HPDE6-E6E7 (cell line): Measurements from ENCODE around the gene PRKG1.
"Not testable (repeated sequence)": the region's sequence is repeated elsewhere in the genome, so short reads cannot be mapped to it uniquely, and the experiment has no call there.

ENCODE experiments used
- DNase-seq: peaks from one replicate; pipeline ENCODE4 v3.0.0; 2011; ENCODE audit warnings: missing footprints; ENCODE audit errors: extremely low spot score

Gene PRKG1

DNA sequence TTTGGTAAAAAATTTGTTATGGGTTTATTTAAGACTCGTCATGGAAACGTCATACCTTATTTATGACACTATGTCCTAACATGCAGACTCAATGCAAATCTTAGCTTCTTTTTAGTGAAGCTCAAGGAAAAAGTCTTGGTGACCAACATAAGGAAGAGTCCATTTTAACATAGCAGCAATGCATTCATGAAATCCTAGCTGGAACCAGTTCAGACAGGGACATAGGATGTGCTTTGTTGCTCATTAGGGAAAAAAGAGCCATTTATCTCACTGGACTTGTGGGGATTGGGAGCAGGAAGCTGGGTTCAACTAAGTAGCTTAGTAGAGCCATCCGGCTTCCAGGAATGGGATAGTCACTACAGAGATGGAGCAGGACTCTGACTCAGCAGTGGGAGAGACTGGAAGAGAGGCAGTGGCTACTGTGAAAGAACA lies 1139.0 kb downstream of the PRKG1 start:
- no peak for DNase-seq

- DNase-seq, result peak; percentile 10
Measured at GRCh38 chr10:52215745-52216361, 1141.6 kb downstream of the PRKG1 start.

- no peak for DNase-seq
Measured at GRCh38 chr10:52216852-52217251, 1142.6 kb downstream of the PRKG1 start.

DNA sequence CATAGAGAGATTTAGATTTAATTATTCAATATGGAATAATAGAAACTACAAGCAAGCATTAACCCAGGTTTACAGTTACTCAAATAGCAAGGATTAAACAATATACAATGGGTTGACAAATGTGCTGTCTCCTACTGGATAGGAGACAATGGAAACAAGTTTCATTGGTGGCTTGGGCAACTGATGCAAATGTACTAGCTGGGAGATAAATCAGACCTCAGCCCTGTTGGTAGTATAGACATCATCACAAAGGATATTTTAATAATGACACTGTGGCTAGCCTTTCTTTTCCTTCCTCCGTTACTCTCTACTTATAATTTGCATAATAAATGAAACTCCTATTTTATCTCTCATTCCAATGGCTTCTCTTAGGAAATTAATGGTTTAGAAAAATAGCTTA lies 1143.2 kb downstream of the PRKG1 start:
- DNase-seq, result no peak

DNA sequence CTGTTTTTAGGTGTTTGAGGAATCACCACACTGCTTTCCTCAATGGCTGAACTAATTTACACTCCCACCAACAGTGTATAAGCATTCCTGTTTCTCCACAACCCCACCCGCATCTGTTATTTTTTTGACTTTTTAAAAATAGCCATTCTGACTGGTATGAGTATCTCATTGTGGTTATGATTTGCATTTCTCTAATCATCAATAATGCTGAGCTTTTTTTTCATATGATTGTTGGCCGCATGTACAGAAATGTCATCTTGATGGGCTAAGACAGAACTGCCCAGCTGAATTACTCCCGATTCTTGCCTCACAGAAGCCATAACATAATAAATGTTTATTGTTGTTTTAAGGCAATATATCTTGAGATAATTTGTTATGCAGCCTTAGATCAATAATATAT lies 1146.7 kb downstream of the PRKG1 start:
- no peak for DNase-seq

- no peak for DNase-seq
Measured at GRCh38 chr10:52221923-52222322, 1147.6 kb downstream of the PRKG1 start.

- DNase-seq, result peak; percentile 54
Measured at GRCh38 chr10:52226197-52226847, 1152.0 kb downstream of the PRKG1 start.

DNA sequence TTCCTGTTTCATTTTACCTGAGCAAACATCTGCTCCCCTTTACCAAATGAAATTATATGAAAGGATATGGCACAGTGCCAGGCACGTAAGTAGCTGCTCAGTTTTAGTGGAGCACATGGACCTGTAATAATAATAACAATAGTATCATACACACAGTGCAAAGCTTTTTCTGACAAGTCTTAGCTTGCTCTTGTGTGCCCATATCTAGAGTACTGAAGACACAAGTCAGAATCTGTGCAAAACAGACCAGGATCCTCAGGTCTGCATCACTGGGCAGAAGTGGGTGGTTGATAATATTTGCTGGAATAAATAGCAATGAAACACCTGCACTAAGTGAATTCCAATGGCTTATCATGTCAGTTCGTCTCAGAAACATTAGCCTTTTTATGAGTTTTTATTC lies 1154.3 kb downstream of the PRKG1 start:
- DNase-seq, result no peak

DNA sequence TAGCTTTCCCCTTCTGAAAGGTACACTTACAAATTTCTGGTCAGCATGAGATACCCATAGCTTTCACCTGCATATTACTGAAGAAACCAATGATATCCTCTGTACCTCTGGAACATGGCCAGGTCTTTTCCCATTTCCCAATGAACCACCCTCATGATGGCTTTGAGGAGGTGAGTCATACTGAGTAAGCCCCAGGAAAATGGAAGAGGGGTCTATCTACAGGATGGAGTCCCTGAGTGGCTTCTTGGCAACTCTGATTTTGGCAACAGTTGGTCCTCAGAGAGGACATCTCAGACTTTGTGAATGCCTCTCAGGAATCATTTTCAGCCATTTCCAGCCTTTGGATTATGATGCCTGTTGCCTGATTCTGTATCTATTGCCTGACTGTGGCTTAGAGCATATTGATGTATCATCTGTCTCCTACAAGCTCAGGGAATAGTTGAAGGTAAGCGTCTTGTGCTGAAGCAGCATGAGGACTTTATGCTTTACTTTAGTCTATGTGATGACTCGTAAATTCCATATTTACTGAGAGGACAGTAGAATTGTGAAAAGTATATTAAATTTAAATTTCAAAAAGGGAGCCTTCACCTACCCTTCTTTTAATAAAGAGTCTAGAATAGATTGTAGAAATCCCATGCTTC lies 1155.1 kb downstream of the PRKG1 start:
- no peak for DNase-seq

DNA sequence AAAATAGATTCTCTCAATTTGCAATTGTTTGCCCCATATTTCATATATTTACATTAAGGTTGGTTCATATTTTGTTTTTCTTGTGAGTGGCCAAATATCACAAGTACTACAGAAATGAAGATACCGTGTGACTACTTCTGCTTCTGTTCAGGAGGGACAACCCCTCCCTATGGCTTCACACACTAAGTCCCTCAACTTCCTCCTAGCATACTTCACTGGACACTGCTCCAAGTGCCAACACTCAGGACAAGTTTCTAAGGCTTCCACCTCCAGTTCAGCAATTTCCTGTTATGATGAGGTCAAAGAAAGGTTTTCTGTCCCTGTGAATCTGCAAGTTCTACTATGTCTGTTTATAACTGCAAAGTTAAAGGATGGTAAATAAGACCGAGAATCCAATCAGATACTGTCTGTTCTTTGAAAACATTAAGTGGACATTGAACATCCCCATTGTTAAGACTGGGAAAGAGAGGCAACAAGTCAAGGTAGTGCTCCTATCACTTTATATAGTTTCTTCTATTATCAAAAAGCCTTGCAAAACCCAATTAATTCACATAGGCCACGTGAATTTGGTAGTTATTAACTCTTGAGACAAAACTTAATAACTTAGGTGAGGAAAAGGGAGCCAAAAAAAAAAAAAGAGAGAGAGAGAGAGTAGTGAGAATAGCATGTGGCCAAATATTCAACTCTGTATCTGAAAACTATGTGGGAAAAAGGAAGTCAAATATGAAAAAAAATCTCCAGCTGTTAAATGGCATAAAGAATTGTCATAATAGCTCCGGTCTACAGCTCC lies 1158.5 kb downstream of the PRKG1 start:
- DNase-seq, result no peak

GRCh38 chr10:52233351-52233991 lies 1159.2 kb downstream of the PRKG1 start:
- not testable (repeated sequence) for DNase-seq

DNA sequence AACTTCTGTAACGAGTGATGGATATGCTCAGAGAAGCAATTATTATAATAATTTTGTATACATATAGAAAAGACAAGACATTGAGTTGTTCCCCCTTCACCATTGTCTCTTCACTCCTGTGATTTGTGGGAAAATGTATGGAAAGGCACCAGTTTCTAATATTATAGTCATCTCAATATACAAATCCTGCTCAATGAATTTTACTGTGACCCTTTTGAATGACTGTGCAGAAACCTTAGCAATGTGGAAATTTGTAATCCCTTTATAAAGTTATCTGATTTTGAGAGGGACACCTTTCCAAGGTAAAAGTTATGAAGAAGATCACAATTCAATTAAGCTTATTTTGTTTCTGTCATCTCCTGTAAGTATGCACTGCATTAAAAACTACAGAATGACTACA lies 1165.5 kb downstream of the PRKG1 start:
- DNase-seq, result no peak

GRCh38 chr10:52245547-52245946 lies 1171.3 kb downstream of the PRKG1 start:
- no peak for DNase-seq

- DNase-seq, result not testable (repeated sequence)
Measured at GRCh38 chr10:52247929-52248328, 1173.6 kb downstream of the PRKG1 start.

DNA sequence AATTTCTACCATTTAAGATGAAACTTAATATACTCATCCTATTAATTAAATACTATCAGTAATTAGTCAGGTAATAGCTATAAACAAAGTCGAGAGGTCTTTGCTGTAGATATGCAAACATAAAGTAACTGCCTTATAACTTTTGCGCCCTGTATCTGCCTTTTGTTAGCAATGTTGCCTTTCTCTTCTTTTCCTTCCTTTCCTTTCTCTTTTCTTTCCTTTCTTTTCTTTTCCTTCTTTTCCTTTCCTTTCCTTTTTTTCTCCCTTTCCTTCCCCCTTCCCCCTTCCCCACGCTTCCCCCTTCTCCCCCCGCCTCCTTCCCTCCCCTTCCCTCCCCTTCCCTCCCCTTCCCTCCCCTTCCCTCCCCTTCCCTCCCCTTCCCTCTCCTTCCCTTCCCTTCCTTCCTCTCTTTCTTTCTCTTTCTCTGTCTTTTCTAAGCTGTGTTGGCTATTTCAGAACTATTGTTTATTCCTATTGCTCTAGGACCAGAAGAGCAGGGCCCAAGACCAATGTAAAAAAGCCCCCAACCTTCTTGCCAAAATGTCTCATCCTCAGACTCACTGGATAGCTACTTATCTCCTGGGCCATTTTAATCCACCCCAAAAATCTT lies 1174.5 kb downstream of the PRKG1 start:
- DNase-seq, result no peak

GRCh38 chr10:52249850-52250395 lies 1175.6 kb downstream of the PRKG1 start:
- DNase-seq, result no peak

DNA sequence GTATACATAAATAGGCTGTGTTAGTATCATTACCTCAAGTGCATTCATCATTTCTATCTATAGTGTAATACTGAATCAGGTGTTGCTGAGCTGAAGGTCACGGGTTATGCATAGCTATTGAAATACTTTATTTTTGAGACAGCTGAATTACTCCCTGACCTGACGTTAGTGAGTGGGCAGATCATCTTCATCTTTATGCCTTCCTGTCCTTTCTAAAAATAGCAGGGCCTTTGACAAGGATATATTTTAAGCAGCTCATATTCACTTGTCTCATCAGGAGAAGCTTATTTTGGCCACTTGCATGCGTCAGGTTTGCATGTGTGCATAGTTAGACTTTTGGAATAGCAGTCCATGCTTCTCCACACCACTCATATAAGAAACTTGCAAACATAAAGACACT lies 1176.2 kb downstream of the PRKG1 start:
- no peak for DNase-seq

- no peak for DNase-seq
Measured at GRCh38 chr10:52252307-52252706, 1178.0 kb downstream of the PRKG1 start.

GRCh38 chr10:52256832-52257691 lies 1182.8 kb downstream of the PRKG1 start:
- peak; percentile 29 for DNase-seq

GRCh38 chr10:52257692-52258075 lies 1183.4 kb downstream of the PRKG1 start:
- no peak for DNase-seq
